Right lobe of liver (tissue), 6 donors: ENCODE results near the gene HCAR1. TPM values are rescaled to one million over a fixed set of nuclear protein-coding genes. Genes with fewer than 3 reads are reported as not detected.
A peak's percentile ranks its signal among the peaks of the same experiment; 100 is the strongest.
"Not testable (repeated sequence)": the region's sequence is repeated elsewhere in the genome, so short reads cannot be mapped to it uniquely, and the experiment has no call there.

Source experiments
- ATAC-seq, 4 donors: fragments of 200-7000 bp; cut with Tn5 transposase; one replicate each; pipeline ENCODE4 v1.9.1; 2020; ENCODE audit warnings: mild to moderate bottlenecking in 4 of 4, moderate library complexity in 4 of 4
- DNase-seq, 3 donors: peaks; one replicate each; pipeline ENCODE4 v3.0.0-alpha.2; 2020
- H3K27ac ChIP-seq, 3 donors: fragments of 200-600 bp; one replicate each; pipeline ENCODE4 v1.8.0; 2022
- H3K27me3 ChIP-seq, 2 donors: fragments of 200-600 bp; one replicate each; pipeline ENCODE4 v1.8.0; 2022
- H3K36me3 ChIP-seq, 4 donors: fragments of 200-600 bp; sonication (generic) in 1 of 4; one replicate each; pipeline versions ENCODE4 v1.5.1 to v1.8.0; 2017 to 2022; ENCODE audit warnings: control low read depth in 1 of 4
- H3K4me1 ChIP-seq, 4 donors: fragments of 200-600 bp; sonication (generic) in 1 of 4; one replicate each; pipeline versions ENCODE4 v1.5.1 to v1.8.0; 2017 to 2022; ENCODE audit warnings: control low read depth in 1 of 4
- H3K4me3 ChIP-seq, 3 donors: fragments of 200-600 bp; one replicate each; pipeline ENCODE4 v1.8.0; 2022
- H3K9me3 ChIP-seq, 4 donors: fragments of 200-600 bp; sonication (generic) in 1 of 4; one replicate each; pipeline versions ENCODE4 v1.5.1 to v1.8.0; 2017 to 2022; ENCODE audit warnings: control low read depth in 1 of 4
- CTCF ChIP-seq, 4 donors: fragments of 200-600 bp in 3 of 4; fragments of 450-650 bp in 1 of 4; IDR thresholded peaks; one replicate each; pipeline versions ENCODE4 v1.5.1 to v1.8.0; 2016 to 2022; ENCODE audit warnings: antibody characterized with exemption in 4 of 4, mild to moderate bottlenecking in 2 of 4
- POLR2A ChIP-seq: fragments of 450-650 bp; IDR thresholded peaks from one replicate; pipeline ENCODE4 v1.6.1; 2017; ENCODE audit warnings: antibody characterized with exemption, mild to moderate bottlenecking
- WGBS: methylation state at CpG from one replicate; pipeline ENCODE4 v1.1.6; 2018; ENCODE audit warnings: low coverage, low lambda C conversion rate; ENCODE audit not compliant: insufficient coverage; ENCODE audit errors: missing lambda C conversion rate; 5-methylcytosine and 5-hydroxymethylcytosine counted together
- intact Hi-C, 2 donors: fragments of 100-400 bp; cut with DNase I; formaldehyde crosslinking; loops; one replicate each; pipeline versions ENCODE4 v1.11.2 to v1.14.1; 2022
- total RNA-seq, 6 experiments: library from RNA; depleted of rRNA in 2 of 6; stranded (reverse); fragments of >200 nt in 2 of 6; fragmentation: NEBNext Ultra II Directional in 3 of 6; extraction: Animal tissue kit (Norgen Biotek cat#: 25700) in 3 of 6; gene quantifications; one replicate each; pipeline versions ENCODE4 v1.1.0 to v1.2.4, GENCODE V29; 2016 to 2023
- donor health status: DM: no; HTN: yes; CAD: no.
- donor health status: DM: no; HTN: no; CAD: no.
- donor health status: DM: no; HTN: no; CAD: no.
- donor health status: DM: no; HTN: yes; CAD: no.
- donor health status: DM: no; HTN: yes; CAD: no.

The HCAR1 gene
- total RNA-seq, 6 experiments from 2014 or later: not detected

- ATAC-seq (peak; percentile 99 to 100 (median 99)), DNase-seq (peak; percentile 99)
- H3K36me3 ChIP-seq: peaks cover 0 to 31% (median 6%) of the 10 kb centered on the region in 4 donors
- peaks cover 0 to 10% (median 6%) of the 10 kb centered on the region in 4 donors for H3K4me1 ChIP-seq
- no peaks in the 10 kb centered on the region for H3K27me3 ChIP-seq
- H3K9me3 ChIP-seq: no peaks in the 10 kb centered on the region
- H3K27ac ChIP-seq: peak within 1 kb of the TSS; percentile 44 to 83 (median 75)
- H3K4me3 ChIP-seq: peak within 1 kb of the TSS; percentile 82 to 95 (median 92)
- TF ChIP-seq POLR2A (peak; percentile 82), CTCF (IDR thresholded peaks at IDR 0.05) (peak; percentile 83 to 94 (median 85))
- intact Hi-C loops: no loop called here
- WGBS: 0% methylated on average over 12 of the region's 73 CpGs
Observed at GRCh38 chr12:122752464-122753318, 22.0 kb upstream of the HCAR1 start, which contains the start of gene DENR. Gene DENR, plus strand, starts transcription at chr12:122752824. Its CDS starts 878 bp downstream, at chr12:122753702.

DNA sequence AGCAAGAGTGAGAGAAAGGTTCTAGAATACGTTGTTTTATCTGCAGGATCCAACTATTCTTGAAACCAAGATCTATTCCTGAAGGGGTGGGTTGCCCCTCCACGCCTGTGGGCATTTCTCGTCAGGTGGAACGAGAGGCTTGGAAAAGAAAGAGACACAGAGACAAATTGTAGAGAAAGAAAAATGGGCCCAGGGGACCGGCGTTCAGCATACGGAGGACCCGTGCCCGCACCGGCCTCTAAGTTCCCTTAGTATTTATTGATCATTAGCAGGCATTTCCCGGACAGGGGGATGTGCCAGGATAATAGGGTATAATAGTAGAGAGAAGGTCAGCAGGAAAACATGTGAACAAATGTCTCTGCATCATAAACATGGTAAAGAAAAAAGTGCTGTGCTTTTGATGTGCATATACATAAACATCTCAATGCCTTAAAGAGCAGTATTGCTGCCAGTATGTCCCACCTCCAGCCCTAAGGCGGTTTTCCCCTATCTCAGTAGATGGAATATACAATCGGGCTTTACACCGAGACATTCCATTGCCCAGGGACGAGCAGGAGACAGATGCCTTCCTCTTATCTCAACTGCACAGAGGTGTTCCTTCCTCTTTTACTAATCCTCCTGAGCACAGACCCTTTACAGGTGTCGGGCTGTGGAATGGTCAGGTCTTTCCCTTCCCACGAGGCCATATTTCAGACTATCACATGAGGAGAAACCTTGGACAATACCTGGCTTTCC lies 20.3 kb upstream of the HCAR1 start:
- H3K4me3 ChIP-seq, ATAC-seq, H3K27me3 ChIP-seq, H3K4me1 ChIP-seq, H3K9me3 ChIP-seq, H3K27ac ChIP-seq, intact Hi-C loops: not testable (repeated sequence)
- peaks cover 0 to 15% (median 1%) of the 10 kb centered on the region in 4 donors for H3K36me3 ChIP-seq
- peak in 1 of 3 donors; percentile 43 for DNase-seq
- WGBS: 79% methylated on average over 17 of the region's 17 CpGs

DNA sequence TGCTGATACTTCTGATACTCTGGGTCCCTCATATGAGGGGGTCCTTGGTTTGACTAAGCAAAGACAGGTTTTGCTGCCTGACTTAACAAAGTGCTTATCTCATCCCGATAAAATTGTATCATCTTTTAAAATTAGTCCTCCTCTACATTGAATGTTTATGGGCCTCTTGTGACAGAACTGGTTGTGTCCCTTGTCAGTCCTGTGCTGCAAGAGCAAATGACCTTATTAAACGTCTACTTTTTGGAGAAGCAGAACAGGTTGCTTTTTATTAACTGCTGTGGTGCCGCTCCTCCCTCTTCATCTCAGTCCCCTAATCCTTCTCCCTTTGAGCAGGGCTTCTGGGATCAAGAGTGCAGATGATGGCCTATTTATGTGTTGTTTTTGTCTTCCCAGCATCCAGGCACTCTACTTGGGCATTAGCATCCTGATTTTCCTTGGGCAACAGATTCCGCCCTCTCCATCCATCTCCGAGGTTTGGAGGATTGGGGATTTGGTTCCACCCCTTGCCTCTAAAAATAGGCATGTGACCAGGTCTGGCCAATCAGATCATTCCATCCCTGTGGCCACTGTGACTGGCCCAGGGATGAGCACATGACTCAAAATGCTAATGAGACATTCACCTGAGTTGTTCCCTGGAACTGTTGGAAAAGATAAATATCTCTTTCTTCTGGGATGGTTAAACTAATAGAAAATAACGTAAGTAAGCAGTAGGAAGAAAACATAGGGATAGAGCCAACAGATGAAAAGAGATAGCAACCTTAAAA lies 19.1 kb upstream of the HCAR1 start:
- WGBS: 58% methylated on average over 5 of the region's 6 CpGs
- Histone ChIP-seq H3K9me3 (no peaks in the 10 kb centered on the region), H3K36me3 (peaks cover 0 to 4% (median 0%) of the 10 kb centered on the region in 4 donors), H3K27me3 (no peaks in the 10 kb centered on the region), H3K27ac (no peak overlapping the region), H3K4me1 (peaks cover 0 to 10% (median 6%) of the 10 kb centered on the region in 4 donors), H3K4me3 (no peak overlapping the region)
- no peak for TF ChIP-seq POLR2A
- TF ChIP-seq CTCF (IDR thresholded peaks at IDR 0.05): no peak
- no peak for ATAC-seq
- intact Hi-C loops: no loop called here
- peak in 1 of 3 donors; percentile 23 for DNase-seq

DNA sequence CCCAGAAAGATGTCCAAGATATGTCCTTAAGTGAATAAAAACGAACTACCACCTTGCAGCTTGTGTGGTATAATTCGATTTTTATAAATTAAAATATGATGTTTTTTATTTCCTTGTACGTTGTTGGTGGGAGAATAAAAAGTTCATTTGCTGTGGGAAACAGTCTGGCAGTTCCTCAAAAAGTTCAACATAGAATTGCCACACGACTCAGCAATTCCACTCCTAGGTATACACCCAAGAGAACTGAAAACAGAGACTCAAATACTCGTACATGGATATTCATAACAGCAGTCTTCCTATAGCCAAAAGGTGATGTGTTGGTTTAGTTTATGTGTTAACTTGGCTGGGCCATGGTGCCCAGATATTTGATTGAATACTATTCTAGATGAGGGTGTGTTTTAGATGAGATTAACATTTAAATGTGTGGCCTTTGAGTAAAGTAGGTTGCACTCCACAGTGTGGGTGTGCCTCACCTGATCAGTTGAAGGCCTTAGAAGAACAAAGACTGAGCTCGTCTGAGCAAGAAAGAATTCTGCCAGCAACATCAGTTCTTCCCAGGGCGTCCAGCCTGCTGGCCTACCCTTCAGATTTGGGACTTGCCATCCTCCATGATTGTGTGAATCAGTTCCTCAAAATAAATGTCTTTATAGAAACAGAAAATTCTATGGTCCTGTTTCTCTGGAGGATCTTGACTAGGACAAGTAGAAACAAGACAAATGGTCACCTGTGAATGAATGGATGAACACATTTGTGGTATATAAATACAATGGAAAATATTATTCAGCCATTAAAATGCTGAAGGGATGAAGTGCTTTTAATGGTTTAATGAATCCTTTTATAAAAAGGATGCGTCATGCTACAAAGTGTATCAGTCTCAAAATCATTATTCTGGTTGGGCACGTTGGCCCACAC lies 16.8 kb upstream of the HCAR1 start:
- peak in 1 of 3 donors; percentile 23 for DNase-seq
- H3K27me3 ChIP-seq: no peaks in the 10 kb centered on the region
- no peaks in the 10 kb centered on the region for H3K36me3 ChIP-seq
- intact Hi-C loops: no loop called here
- no peak overlapping the region for H3K4me3 ChIP-seq
- H3K27ac ChIP-seq: no peak overlapping the region
- peak in 1 of 4 donors; percentile 42 for ATAC-seq
- WGBS: 51% methylated on average over 9 of the region's 9 CpGs
- no peak for TF ChIP-seq CTCF (IDR thresholded peaks at IDR 0.05)
- no peak for TF ChIP-seq POLR2A
- H3K9me3 ChIP-seq: no peaks in the 10 kb centered on the region
- H3K4me1 ChIP-seq: no peaks in the 10 kb centered on the region
